ENCODE measurements around the gene NINJ2.

DNA sequence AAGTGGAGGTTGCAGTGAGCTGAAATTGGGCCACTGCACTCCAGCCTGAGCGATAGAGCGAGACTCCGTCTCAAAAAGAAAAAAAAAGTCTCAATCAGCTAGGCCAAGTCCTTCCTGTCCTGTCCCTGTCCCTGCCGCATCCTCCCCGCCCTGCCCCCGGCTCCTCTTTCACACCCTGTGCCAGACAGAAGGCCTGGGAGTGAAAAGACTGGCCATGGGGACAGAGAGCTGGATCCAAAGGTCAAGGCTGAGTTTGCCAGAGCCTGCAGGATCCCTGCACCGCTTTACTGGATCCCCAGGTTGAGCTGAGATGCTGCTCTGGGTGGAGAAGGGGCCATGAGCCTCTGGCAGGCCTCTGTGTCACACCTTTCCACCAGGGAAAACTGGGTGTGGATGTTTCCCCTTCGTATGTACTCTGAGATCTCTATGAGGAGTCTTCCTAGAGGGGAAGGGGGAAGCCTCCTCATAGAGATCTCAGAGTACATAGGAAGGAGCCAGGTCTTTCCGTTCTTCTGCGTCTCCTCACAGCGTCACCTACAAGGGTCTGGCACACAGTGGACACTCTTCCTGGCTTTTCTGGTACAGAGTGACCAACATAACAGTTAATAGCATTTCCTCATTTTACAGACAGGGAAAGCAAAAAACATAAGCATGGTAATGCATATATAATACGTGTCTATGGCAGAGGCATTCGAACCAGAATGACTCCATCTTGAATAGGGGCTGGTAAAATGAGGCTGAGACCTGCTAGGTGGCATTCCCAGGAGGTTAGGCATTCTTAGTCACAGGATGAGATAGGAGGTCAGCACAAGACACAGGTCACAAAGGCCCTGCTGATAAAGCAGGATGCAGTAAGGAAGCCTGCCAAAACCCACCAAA lies 35.1 kb downstream of the NINJ2 start:
- TF ChIP-seq, protein P1, sequence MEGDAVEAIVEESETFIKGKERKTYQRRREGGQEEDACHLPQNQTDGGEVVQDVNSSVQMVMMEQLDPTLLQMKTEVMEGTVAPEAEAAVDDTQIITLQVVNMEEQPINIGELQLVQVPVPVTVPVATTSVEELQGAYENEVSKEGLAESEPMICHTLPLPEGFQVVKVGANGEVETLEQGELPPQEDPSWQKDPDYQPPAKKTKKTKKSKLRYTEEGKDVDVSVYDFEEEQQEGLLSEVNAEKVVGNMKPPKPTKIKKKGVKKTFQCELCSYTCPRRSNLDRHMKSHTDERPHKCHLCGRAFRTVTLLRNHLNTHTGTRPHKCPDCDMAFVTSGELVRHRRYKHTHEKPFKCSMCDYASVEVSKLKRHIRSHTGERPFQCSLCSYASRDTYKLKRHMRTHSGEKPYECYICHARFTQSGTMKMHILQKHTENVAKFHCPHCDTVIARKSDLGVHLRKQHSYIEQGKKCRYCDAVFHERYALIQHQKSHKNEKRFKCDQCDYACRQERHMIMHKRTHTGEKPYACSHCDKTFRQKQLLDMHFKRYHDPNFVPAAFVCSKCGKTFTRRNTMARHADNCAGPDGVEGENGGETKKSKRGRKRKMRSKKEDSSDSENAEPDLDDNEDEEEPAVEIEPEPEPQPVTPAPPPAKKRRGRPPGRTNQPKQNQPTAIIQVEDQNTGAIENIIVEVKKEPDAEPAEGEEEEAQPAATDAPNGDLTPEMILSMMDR (IDR thresholded peaks at IDR 0.05) = no peak
- TF ChIP-seq POLR2A (IDR thresholded peaks at IDR 0.05) = no peak
